Measurements from ENCODE around the gene CFAP46.
"Not testable (repeated sequence)": the region's sequence is repeated elsewhere in the genome, so short reads cannot be mapped to it uniquely, and the experiment has no call there.

CFAP46 gene

GRCh38 chr10:132964707-132965410 is 22.5 kb upstream of the CFAP46 start:
- H3K4me3 ChIP-seq (ENCODE audit: low read depth, low read length); DNase-seq (ENCODE audit: low read depth): not testable (repeated sequence)

- no peak overlapping the region for H3K4me3 ChIP-seq (ENCODE audit: low read depth, low read length)
- no peak for DNase-seq (ENCODE audit: low read depth)
These were observed 21.9 kb upstream of the CFAP46 start for GRCh38 chr10:132964231-132964630.

GRCh38 chr10:132963430-132963960 is 21.1 kb upstream of the CFAP46 start:
- H3K4me3 ChIP-seq (ENCODE audit: low read depth, low read length) = no peak overlapping the region
- no peak for DNase-seq (ENCODE audit: low read depth)

- no peak for DNase-seq (ENCODE audit: low read depth)
- H3K4me3 ChIP-seq (ENCODE audit: low read depth, low read length) = peak overlapping the region; percentile 56
These were observed 20.5 kb upstream of the CFAP46 start for GRCh38 chr10:132962623-132963429.

- no peak for DNase-seq (ENCODE audit: low read depth)
- H3K4me3 ChIP-seq (ENCODE audit: low read depth, low read length) = peak overlapping the region; percentile 56
These were observed 19.6 kb upstream of the CFAP46 start for GRCh38 chr10:132961787-132962622.

GRCh38 chr10:132961420-132961786 is 19.0 kb upstream of the CFAP46 start:
- DNase-seq (ENCODE audit: low read depth) = no peak
- H3K4me3 ChIP-seq (ENCODE audit: low read depth, low read length) = no peak overlapping the region

- H3K4me3 ChIP-seq (ENCODE audit: low read depth, low read length) = no peak overlapping the region
- DNase-seq (ENCODE audit: low read depth) = no peak
These were observed 18.5 kb upstream of the CFAP46 start for GRCh38 chr10:132960631-132961419.

GRCh38 chr10:132960071-132960472 is 17.7 kb upstream of the CFAP46 start:
- H3K4me3 ChIP-seq (ENCODE audit: low read depth, low read length) = no peak overlapping the region
- no peak for DNase-seq (ENCODE audit: low read depth)

- no peak overlapping the region for H3K4me3 ChIP-seq (ENCODE audit: low read depth, low read length)
- no peak for DNase-seq (ENCODE audit: low read depth)
These were observed 17.2 kb upstream of the CFAP46 start for GRCh38 chr10:132959559-132959961.

GRCh38 chr10:132958883-132959558 is 16.7 kb upstream of the CFAP46 start:
- no peak for DNase-seq (ENCODE audit: low read depth)
- H3K4me3 ChIP-seq (ENCODE audit: low read depth, low read length) = no peak overlapping the region

GRCh38 chr10:132957981-132958882 is 15.9 kb upstream of the CFAP46 start:
- no peak overlapping the region for H3K4me3 ChIP-seq (ENCODE audit: low read depth, low read length)
- no peak for DNase-seq (ENCODE audit: low read depth)

GRCh38 chr10:132957131-132957530 is 14.8 kb upstream of the CFAP46 start:
- DNase-seq (ENCODE audit: low read depth) = no peak
- H3K4me3 ChIP-seq (ENCODE audit: low read depth, low read length) = no peak overlapping the region

- DNase-seq (ENCODE audit: low read depth); H3K4me3 ChIP-seq (ENCODE audit: low read depth, low read length): not testable (repeated sequence)
These were observed 13.9 kb upstream of the CFAP46 start for GRCh38 chr10:132956259-132956658.

GRCh38 chr10:132955479-132955878 is 13.1 kb upstream of the CFAP46 start:
- H3K4me3 ChIP-seq (ENCODE audit: low read depth, low read length) = no peak overlapping the region
- no peak for DNase-seq (ENCODE audit: low read depth)

- H3K4me3 ChIP-seq (ENCODE audit: low read depth, low read length) = no peak overlapping the region
- no peak for DNase-seq (ENCODE audit: low read depth)
These were observed 11.1 kb upstream of the CFAP46 start for GRCh38 chr10:132953428-132953827.

- DNase-seq (ENCODE audit: low read depth) = no peak
- H3K4me3 ChIP-seq (ENCODE audit: low read depth, low read length) = no peak overlapping the region
These were observed 9.6 kb upstream of the CFAP46 start for GRCh38 chr10:132951926-132952325.

- no peak for DNase-seq (ENCODE audit: low read depth)
- H3K4me3 ChIP-seq (ENCODE audit: low read depth, low read length) = no peak overlapping the region
These were observed 6.0 kb upstream of the CFAP46 start for GRCh38 chr10:132948351-132948750.

GRCh38 chr10:132947843-132948242 is 5.5 kb upstream of the CFAP46 start:
- H3K4me3 ChIP-seq (ENCODE audit: low read depth, low read length) = no peak overlapping the region
- DNase-seq (ENCODE audit: low read depth) = no peak

Measured in skeletal muscle cell (primary cell).